NCI-H1092 (cell line): ENCODE results near the gene ERBB2.
"Not testable (repeated sequence)": the region's sequence is repeated elsewhere in the genome, so short reads cannot be mapped to it uniquely, and the experiment has no call there.

Source experiments
- DNase-seq: peaks from one replicate; lab custom pipeline; 2025; lab: John Stamatoyannopoulos, UW

Gene ERBB2

GRCh38 chr17:39678340-39679116 lies 21.3 kb upstream of the ERBB2 start:
- no peak for DNase-seq

GRCh38 chr17:39679521-39680192 lies 20.2 kb upstream of the ERBB2 start:
- DNase-seq: no peak

GRCh38 chr17:39683295-39683939 lies 16.4 kb upstream of the ERBB2 start:
- no peak for DNase-seq

- no peak for DNase-seq
Measured at GRCh38 chr17:39684369-39685192, 15.3 kb upstream of the ERBB2 start.

- no peak for DNase-seq
Measured at GRCh38 chr17:39687101-39687545, 12.7 kb upstream of the ERBB2 start.

- peak; percentile 95 for DNase-seq
Measured at GRCh38 chr17:39687546-39688474, 12.1 kb upstream of the ERBB2 start, which contains the start of gene PGAP3. TSS of gene PGAP3 (minus strand) at chr17:39688057. CDS start at chr17:39688014, 43 bp downstream.

- no peak for DNase-seq
Measured at GRCh38 chr17:39688475-39688835, 11.4 kb upstream of the ERBB2 start.

- DNase-seq: no peak
Measured at GRCh38 chr17:39688945-39689344, 10.9 kb upstream of the ERBB2 start.

- no peak for DNase-seq
Measured at GRCh38 chr17:39694593-39694992, 5.3 kb upstream of the ERBB2 start.

GRCh38 chr17:39695089-39695474 lies 4.8 kb upstream of the ERBB2 start:
- DNase-seq: no peak

GRCh38 chr17:39696731-39697130 lies 3.1 kb upstream of the ERBB2 start:
- DNase-seq: no peak

GRCh38 chr17:39697961-39698360 lies 1.9 kb upstream of the ERBB2 start:
- no peak for DNase-seq

GRCh38 chr17:39699157-39699817 lies 577 bp upstream of the ERBB2 start:
- not testable (repeated sequence) for DNase-seq

GRCh38 chr17:39700148-39700987 lies 504 bp downstream of the ERBB2 start:
- DNase-seq: no peak

- DNase-seq: no peak
Measured at GRCh38 chr17:39701012-39701783, 1.3 kb downstream of the ERBB2 start.

GRCh38 chr17:39701784-39702422 lies 2.0 kb downstream of the ERBB2 start:
- no peak for DNase-seq

GRCh38 chr17:39702901-39703893 lies 3.3 kb downstream of the ERBB2 start:
- DNase-seq: no peak
